Amygdala (tissue), 56 donors: ENCODE results near the gene ZNF519.
A peak's percentile ranks its signal among the peaks of the same experiment; 100 is the strongest.

Experiments used
- DNase-seq, 56 donors: peaks; one replicate each; lab custom pipeline; 2025; lab: John Stamatoyannopoulos, UW

The ZNF519 gene

GRCh38 chr18:14100503-14101286 is 31.5 kb downstream of the ZNF519 start:
- DNase-seq: no peak

- no peak for DNase-seq
Measured at GRCh38 chr18:14098428-14098827, 33.8 kb downstream of the ZNF519 start.

DNA sequence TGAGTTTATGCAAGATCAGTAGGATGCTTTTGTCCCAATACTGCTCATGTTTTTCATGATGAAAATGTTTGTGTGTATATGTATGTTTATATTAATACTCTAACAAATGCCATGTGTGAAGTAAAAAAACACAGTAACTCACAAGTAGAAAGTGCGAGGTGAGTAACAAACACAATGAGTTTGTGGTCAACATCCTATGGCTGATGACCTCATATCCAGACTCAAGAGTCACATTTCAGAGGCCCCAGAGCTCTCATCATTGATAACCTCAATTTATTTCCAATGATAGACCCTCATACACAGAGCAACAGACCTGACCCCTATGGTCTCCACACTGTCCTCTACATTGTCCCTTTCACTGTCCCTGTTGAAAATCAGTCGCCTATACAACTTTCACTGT is 34.5 kb downstream of the ZNF519 start:
- no peak for DNase-seq

DNA sequence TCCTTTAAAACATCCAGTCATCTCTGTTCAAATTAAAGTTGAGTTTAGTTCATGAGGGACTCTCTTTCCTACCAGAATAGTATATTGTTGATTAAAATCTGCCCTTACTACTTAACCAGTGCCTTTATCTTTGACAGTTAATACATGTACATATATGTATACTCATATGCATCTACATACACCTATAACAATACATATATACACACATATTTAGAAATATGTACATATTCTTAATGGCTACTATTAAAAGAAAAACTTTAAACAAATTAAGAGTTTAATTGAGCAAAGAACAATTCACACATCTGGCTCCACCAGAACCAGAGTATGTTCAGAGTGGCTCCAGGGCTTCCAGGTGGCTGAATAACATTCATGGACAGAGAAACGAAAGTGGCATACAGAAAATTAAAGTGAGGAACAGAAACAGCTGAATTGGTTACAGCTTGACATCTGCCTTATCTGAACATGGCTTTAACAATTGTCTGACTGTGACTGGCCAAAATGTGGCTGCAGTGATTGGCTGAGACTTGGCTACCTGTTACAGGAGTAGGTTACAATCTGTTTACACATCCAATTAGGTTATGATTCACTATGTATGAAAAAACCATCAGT is 38.8 kb downstream of the ZNF519 start:
- no peak for DNase-seq

GRCh38 chr18:14092625-14093306 is 39.5 kb downstream of the ZNF519 start:
- DNase-seq: no peak

DNA sequence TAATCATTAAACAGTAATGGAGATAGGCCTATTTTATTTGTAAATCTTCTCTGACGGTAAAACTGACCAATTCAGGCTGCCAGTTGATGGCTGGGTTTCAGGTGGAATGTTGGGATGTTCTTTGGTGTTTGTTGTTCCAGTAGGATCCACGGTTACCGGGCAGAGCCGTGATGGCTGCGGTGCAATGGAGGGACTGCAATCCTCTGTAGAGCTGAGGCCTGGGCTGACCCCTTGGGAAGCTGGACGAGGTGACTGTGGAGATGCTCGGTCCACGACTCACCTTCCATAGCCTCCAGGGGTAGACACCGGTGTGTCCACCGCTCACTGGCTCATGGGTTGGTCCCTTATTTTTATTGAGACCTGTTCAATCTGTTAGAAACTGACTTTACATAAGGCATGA is 42.5 kb downstream of the ZNF519 start:
- DNase-seq: no peak

DNA sequence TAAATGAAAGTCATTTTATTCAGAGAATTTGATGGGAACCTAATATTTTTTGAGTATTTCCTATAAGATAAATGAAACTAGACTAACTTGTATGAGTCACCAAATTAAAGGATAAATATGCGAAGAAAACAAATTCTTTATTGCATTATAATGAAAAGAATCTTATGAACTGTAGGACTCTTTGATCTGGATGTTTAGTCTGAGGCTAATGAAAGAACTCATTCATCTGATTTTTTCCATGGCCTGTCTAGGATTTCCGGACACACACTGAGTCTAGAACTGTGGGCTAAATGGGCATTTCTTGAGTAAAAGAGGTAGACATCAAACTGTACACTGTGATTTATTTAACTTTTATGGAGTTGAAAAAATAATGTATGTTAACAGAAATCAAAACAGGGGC is 43.0 kb downstream of the ZNF519 start:
- no peak for DNase-seq

- DNase-seq: peak in 17 of 56 donors; percentile 3 to 43 (median 25)
Measured at GRCh38 chr18:14086458-14087231, 45.6 kb downstream of the ZNF519 start.

DNA sequence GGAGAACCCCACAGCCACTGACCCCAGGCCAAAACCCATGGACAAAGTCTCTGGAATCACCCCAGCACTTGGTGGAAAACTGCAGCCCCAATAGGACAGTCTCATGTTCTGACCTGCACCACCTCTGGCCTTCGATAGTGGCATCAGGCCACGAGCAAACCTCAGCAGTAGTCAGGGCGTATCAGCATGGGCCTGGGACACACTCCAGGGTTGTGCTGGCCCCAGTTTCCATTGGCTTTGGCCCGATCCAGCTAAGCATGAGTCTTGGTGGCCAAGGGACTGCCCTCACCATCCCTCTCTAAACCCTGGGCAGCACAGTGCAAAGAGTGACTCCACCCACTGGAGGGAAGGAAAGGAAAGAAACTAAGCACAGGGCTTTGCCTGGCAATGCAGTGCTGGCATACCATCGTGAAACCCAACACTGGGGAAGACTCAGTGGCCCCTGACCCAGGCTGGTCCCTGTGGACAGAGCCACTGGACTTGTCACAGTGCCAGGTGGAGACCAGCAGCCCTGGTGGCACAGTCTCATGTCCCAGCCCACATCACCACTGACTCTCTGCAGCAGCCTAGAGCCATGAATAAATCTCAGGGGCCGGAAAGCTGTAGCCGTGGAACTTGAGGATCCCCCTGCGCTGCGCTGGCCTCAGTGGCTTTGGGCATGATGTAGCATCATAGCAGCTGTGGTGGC is 46.3 kb downstream of the ZNF519 start:
- no peak for DNase-seq

- DNase-seq: no peak
Measured at GRCh38 chr18:14075196-14075595, 57.0 kb downstream of the ZNF519 start.

DNA sequence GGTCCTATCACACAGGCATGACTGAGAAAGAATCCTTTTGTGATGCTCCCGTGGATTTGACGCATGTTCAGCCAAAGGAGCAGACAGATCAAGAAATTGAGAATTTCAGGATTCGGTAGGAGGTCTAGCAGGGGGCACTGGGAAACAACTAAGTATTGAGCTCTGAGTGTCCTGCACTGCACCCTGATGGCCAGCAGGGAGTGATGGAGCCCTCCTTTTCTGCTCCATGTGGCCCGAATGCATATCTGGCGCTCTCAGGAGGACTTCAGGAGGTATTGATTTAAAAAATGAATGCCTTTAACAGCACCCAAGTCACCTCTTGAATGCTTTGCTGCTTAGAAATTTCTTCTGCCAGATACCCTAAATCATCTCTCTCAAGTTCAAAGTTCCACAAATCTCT is 58.0 kb downstream of the ZNF519 start:
- no peak for DNase-seq

GRCh38 chr18:14053661-14054060 is 78.6 kb downstream of the ZNF519 start:
- no peak for DNase-seq
